Epithelial cell of esophagus (primary cell): Measurements from ENCODE around the gene CYP1A2.

Experiments
- DNase-seq: peaks from one replicate; pipeline ENCODE4 v3.0.0; 2010; ENCODE audit warnings: low read depth
- H3K4me3 ChIP-seq: 2 replicates; pipeline ENCODE4 v1.5.1; 2011; ENCODE audit warnings: mild to moderate bottlenecking, low read length, control low read depth
- CTCF ChIP-seq: IDR thresholded peaks from 2 replicates; pipeline ENCODE4 v1.5.1; 2011; ENCODE audit warnings: low read depth, mild to moderate bottlenecking, low read length, control low read depth, inconsistent platforms; ENCODE audit not compliant: insufficient read depth; ENCODE audit errors: missing control alignments

Gene CYP1A2

GRCh38 chr15:74769463-74770025, 20.9 kb downstream of the CYP1A2 start:
- no peak for TF ChIP-seq CTCF
- DNase-seq: no peak
- no peak overlapping the region for H3K4me3 ChIP-seq

- no peak for DNase-seq
- no peak overlapping the region for H3K4me3 ChIP-seq
- no peak for TF ChIP-seq CTCF
Measured at GRCh38 chr15:74770211-74770903, 21.7 kb downstream of the CYP1A2 start.

GRCh38 chr15:74773329-74773728, 24.7 kb downstream of the CYP1A2 start:
- no peak for DNase-seq
- no peak overlapping the region for H3K4me3 ChIP-seq
- TF ChIP-seq CTCF: no peak

- peak; percentile 77 for DNase-seq
- no peak overlapping the region for H3K4me3 ChIP-seq
- no peak for TF ChIP-seq CTCF
Measured at GRCh38 chr15:74773731-74774252, 25.1 kb downstream of the CYP1A2 start.

- H3K4me3 ChIP-seq: no peak overlapping the region
- TF ChIP-seq CTCF: no peak
- DNase-seq: no peak
Measured at GRCh38 chr15:74775132-74775562, 26.5 kb downstream of the CYP1A2 start.

GRCh38 chr15:74775894-74776293, 27.2 kb downstream of the CYP1A2 start:
- no peak for DNase-seq
- H3K4me3 ChIP-seq: no peak overlapping the region
- no peak for TF ChIP-seq CTCF
